Caco-2 (cell line): ENCODE data around the gene METTL26. TPM values are rescaled to one million over a fixed set of nuclear protein-coding genes. Genes with fewer than 3 reads are reported as not detected.

Experiments
- BruUV-seq: library from RNA; stranded (reverse); fragments of 400-500 nt; replicated peaks from 2 replicates; lab custom pipeline; 2021; lab: Mats Ljungman, UMichigan
- CTCF ChIA-PET: fragments of 300-600 bp; sonication (Branson Sonifier 250); formaldehyde crosslinking; loops from one replicate; lab custom pipeline; 2022; ENCODE audit warnings: antibody characterized with exemption; lab: Charles Lee
- POLR2A ChIA-PET: fragments of 300-600 bp; sonication (Branson Sonifier 250); formaldehyde crosslinking; loops from one replicate; lab custom pipeline; 2022; ENCODE audit warnings: antibody characterized with exemption; lab: Charles Lee
- DNase-seq, 2 experiments: peaks; one replicate each; pipeline versions ENCODE4 v3.0.0 to v3.0.0-alpha.2; 2020 to 2022
- H3K27me3 ChIP-seq: replicated peaks from 2 replicates; pipeline ENCODE4 v1.6.0; 2011; ENCODE audit warnings: low read length; ENCODE audit not compliant: control insufficient read depth, insufficient read depth
- H3K36me3 ChIP-seq: 2 replicates; pipeline ENCODE4 v1.5.1; 2011; ENCODE audit warnings: low read length; ENCODE audit not compliant: control insufficient read depth, insufficient read depth
- H3K4me1 ChIP-seq: fragments of 250-450 bp; sonication (Bioruptor Pico); 2 replicates; pipeline ENCODE4 v1.5.1; 2020; ENCODE audit warnings: mild to moderate bottlenecking
- H3K4me3 ChIP-seq: 2 replicates; pipeline ENCODE4 v1.5.1; 2011; ENCODE audit warnings: low read depth, mild to moderate bottlenecking, control low read depth, low read length
- H3K9me3 ChIP-seq: fragments of 250-450 bp; sonication (Bioruptor Pico); 2 replicates; pipeline ENCODE4 v1.5.1; 2020; ENCODE audit warnings: mild to moderate bottlenecking, moderate library complexity
- H3K27ac Mint-ChIP-seq: one replicate; pipeline ENCODE4 v1.8.0; 2022; ENCODE audit warnings: mixed read lengths; ENCODE audit not compliant: unreplicated experiment
- H3K27me3 Mint-ChIP-seq: one replicate; pipeline ENCODE4 v1.8.0; 2022; ENCODE audit warnings: mixed read lengths; ENCODE audit not compliant: insufficient read depth, unreplicated experiment
- H3K36me3 Mint-ChIP-seq: one replicate; pipeline ENCODE4 v1.8.0; 2022; ENCODE audit warnings: mild to moderate bottlenecking, mixed read lengths; ENCODE audit not compliant: insufficient read depth, unreplicated experiment
- H3K4me1 Mint-ChIP-seq: one replicate; pipeline ENCODE4 v1.8.0; 2022; ENCODE audit warnings: low read depth, mixed read lengths; ENCODE audit not compliant: unreplicated experiment
- H3K4me3 Mint-ChIP-seq: one replicate; pipeline ENCODE4 v1.8.0; 2022; ENCODE audit warnings: mild to moderate bottlenecking, moderate library complexity, mixed read lengths; ENCODE audit not compliant: unreplicated experiment
- H3K9me3 Mint-ChIP-seq: one replicate; pipeline ENCODE4 v1.8.0; 2022; ENCODE audit warnings: mixed read lengths; ENCODE audit not compliant: unreplicated experiment
- intact Hi-C: fragments of 100-400 bp; cut with micrococcal nuclease; formaldehyde crosslinking; loops from one replicate; pipeline ENCODE4 v1.10.0; 2022; ENCODE audit not compliant: unreplicated experiment
- total RNA-seq: library from RNA; stranded (reverse); gene quantifications from 2 replicates; pipeline ENCODE4 v1.2.3, GENCODE V29; 2022
- TF ChIP-seq, protein P1 (sequence below), 2 experiments: fragments of 200-600 bp in 1 of 2; IDR thresholded peaks; 1 replicate in 1 of 2; 2 replicates in 1 of 2; pipeline versions ENCODE4 v1.5.1 to v1.8.0; 2011 to 2022; ENCODE audit warnings: antibody characterized with exemption in 1 of 2, control low read depth in 1 of 2, inconsistent platforms in 1 of 2, low read depth in 1 of 2, low read length in 1 of 2, mild to moderate bottlenecking in 1 of 2, moderate library complexity in 1 of 2; ENCODE audit not compliant: insufficient read depth in 1 of 2, severe bottlenecking in 1 of 2, unreplicated experiment in 1 of 2

METTL26 gene
- total RNA-seq, 1 experiment from 2014 or later: 67.4 TPM

DNA sequence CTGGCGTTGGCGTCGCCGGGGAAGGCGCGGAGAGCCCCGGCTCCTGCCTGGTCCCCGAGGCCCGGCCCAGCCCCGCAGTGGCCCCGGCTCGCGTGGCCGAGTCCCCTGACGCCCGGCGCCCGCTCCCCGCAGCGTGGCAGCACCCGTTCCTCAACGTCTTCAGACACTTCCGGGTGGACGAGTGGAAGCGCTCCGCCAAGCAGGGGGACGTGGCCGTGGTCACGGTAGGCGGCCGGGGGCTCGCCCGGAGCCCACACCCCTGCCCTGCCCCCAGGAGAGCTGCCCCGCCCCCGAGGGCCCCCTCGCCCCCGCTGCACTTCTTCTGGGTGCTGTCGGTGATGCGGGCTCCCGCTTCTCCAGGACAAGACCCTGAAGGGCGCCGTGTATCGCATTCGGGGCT lies 13.5 kb upstream of the METTL26 start:
- no TSS peak for BruUV-seq
- intact Hi-C loops: no loop called here
- Histone ChIP-seq H3K4me1 (peaks cover 13% of the 10 kb centered on the region), H3K9me3 (no peaks in the 10 kb centered on the region), H3K27me3 (no peaks in the 10 kb centered on the region), H3K36me3 (no peaks in the 10 kb centered on the region; the same call in 1 of the 2 replicates), H3K4me3 (peak overlapping the region; percentile 69)
- peaks cover 21% of the 10 kb centered on the region for H3K36me3 Mint-ChIP-seq
- H3K4me1 Mint-ChIP-seq: no peaks in the 10 kb centered on the region
- H3K27me3 Mint-ChIP-seq: no peaks in the 10 kb centered on the region
- POLR2A ChIA-PET: interaction anchor here (1.0 to 1.7 kb wide), 2 partner anchors 13 to 56 kb away, joined by 4 to 5 read pairs; partner anchors contain the start of gene METTL26
- no peaks in the 10 kb centered on the region for H3K9me3 Mint-ChIP-seq
- no peak for DNase-seq
- CTCF ChIA-PET: no interaction called here
- H3K4me3 Mint-ChIP-seq: peak overlapping the region; percentile 71
- no peak overlapping the region for H3K27ac Mint-ChIP-seq
- TF ChIP-seq, protein P1, sequence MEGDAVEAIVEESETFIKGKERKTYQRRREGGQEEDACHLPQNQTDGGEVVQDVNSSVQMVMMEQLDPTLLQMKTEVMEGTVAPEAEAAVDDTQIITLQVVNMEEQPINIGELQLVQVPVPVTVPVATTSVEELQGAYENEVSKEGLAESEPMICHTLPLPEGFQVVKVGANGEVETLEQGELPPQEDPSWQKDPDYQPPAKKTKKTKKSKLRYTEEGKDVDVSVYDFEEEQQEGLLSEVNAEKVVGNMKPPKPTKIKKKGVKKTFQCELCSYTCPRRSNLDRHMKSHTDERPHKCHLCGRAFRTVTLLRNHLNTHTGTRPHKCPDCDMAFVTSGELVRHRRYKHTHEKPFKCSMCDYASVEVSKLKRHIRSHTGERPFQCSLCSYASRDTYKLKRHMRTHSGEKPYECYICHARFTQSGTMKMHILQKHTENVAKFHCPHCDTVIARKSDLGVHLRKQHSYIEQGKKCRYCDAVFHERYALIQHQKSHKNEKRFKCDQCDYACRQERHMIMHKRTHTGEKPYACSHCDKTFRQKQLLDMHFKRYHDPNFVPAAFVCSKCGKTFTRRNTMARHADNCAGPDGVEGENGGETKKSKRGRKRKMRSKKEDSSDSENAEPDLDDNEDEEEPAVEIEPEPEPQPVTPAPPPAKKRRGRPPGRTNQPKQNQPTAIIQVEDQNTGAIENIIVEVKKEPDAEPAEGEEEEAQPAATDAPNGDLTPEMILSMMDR (IDR thresholded peaks at IDR 0.05; ENCODE audit: insufficient read depth in 1 of 2, low read depth in 1 of 2, low read length in 1 of 2, severe bottlenecking in 1 of 2, unreplicated experiment in 1 of 2): no peak

DNA sequence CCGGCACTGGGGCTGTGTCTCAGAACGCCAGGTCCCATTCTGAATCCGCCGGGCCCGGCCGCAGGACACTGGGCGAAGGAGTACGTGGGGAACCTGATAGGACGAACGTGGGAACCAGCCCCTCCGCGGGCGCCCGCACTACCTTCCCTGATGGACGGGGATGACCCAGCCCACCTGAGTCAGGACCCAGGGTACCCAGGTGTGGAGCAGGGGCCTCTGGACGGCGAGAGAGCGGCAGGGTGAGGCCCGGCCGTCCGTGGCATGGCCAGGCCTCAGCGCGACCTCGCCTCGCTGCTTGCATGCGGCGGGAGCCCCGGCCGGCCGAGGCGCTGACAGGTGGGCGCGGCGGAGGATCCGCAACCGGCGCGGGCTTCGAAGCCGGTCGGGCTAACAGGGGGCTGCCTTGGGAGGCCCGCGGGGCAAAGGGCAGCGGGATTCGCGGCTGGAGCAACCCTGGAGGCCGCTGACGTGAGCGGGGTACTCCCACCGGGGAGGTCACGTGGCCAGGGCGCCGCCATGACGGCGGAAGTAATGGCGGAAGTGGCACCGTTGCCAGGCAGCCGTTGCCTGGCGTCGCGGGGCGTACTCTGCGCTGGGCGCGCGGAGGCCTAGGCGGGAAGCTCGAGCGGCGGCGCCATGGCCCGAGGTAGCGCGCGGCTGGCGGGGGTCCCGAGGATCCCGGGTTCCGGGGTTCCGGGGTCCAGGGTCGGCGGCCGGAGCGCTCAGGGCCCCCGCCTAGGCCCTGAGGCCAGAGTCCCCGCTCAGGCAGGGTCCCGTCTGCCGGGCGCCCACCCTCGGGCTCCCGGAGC lies 12.9 kb upstream of the METTL26 start, which contains the start of gene WDR90:
Gene WDR90 (plus strand): TSS at position 585 of the 809 bp plus-strand sequence. CDS start 52 bp downstream, at position 637.
- CTCF ChIA-PET: no interaction called here
- peak within 1 kb of the TSS; percentile 80 for H3K27ac Mint-ChIP-seq
- POLR2A ChIA-PET: interaction anchor here (1.0 to 1.7 kb wide), 2 partner anchors 13 to 56 kb away, joined by 4 to 5 read pairs; partner anchors contain the start of gene METTL26
- peak within 1 kb of the TSS; percentile 69 for H3K4me3 ChIP-seq
- TF ChIP-seq, protein P1 (IDR thresholded peaks at IDR 0.05; ENCODE audit: insufficient read depth in 1 of 2, low read depth in 1 of 2, low read length in 1 of 2, severe bottlenecking in 1 of 2, unreplicated experiment in 1 of 2): no peak
- peaks cover 13% of the 10 kb centered on the region for H3K4me1 ChIP-seq
- H3K9me3 ChIP-seq: no peaks in the 10 kb centered on the region
- peak; percentile 93 to 94 for DNase-seq
- no peaks in the 10 kb centered on the region for H3K27me3 ChIP-seq
- peak within 1 kb of the TSS; percentile 72 for H3K4me3 Mint-ChIP-seq
- no peaks in the 10 kb centered on the region for H3K9me3 Mint-ChIP-seq
- H3K27me3 Mint-ChIP-seq: no peaks in the 10 kb centered on the region
- no peaks in the 10 kb centered on the region for H3K4me1 Mint-ChIP-seq
- intact Hi-C loops: no loop called here
- H3K36me3 Mint-ChIP-seq: peaks cover 25% of the 10 kb centered on the region
- TSS peak; percentile 64 for BruUV-seq
- H3K36me3 ChIP-seq: no peaks in the 10 kb centered on the region; the same call in 1 of the 2 replicates

DNA sequence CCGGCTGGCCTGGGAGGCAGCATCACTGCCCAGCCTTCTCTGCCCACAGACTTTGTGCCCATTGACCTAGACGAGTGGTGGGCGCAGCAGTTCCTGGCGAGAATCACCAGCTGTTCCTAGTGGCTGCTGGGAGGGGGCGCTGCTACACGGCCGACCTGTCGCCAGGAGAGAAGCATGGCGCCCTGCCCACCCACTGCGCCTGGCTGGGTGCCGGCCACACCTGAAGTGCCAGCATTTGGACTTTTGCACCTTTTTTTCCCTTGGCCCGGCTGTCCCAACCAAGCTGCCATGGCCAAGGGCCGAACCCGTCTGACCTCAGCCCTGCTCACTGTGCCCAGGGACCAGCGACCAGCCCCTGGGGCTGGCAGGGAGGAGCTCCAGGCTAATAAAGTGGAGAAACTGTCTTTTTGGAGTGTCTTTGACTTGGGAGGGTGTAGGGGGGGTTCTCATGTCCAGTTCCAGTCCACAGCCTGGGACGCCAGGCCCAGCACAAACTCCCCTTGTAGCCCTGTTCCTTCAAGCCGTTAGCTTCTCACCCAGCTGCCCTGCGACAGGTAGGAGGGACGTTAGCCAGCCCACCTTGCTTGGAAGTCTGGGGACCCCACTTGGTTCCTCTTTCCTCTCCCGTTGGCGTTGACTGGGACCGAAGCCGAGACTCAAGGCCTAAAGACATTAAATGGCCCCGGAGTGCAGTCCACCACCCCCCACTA lies 12.1 kb upstream of the METTL26 start:
- Mint-ChIP-seq H3K36me3 (peaks cover 25% of the 10 kb centered on the region), H3K4me1 (no peaks in the 10 kb centered on the region), H3K4me3 (peak overlapping the region; percentile 72), H3K9me3 (no peaks in the 10 kb centered on the region), H3K27me3 (no peaks in the 10 kb centered on the region), H3K27ac (peak overlapping the region; percentile 80)
- intact Hi-C loops: no loop called here
- ChIA-PET CTCF (interaction anchor here (0.8 kb wide), 1 partner anchor 59 kb away, joined by 3 read pairs; no protein-coding TSS in a partner anchor), POLR2A (interaction anchor here (1.7 kb wide), 1 partner anchor 12 kb away, joined by 5 read pairs; the partner anchor contains the start of gene METTL26)
- BruUV-seq: no TSS peak
- Histone ChIP-seq H3K36me3 (no peaks in the 10 kb centered on the region; the same call in 1 of the 2 replicates), H3K4me1 (peaks cover 13% of the 10 kb centered on the region), H3K4me3 (peak overlapping the region; percentile 69), H3K9me3 (no peaks in the 10 kb centered on the region), H3K27me3 (no peaks in the 10 kb centered on the region)
- TF ChIP-seq, protein P1 (IDR thresholded peaks at IDR 0.05; ENCODE audit: insufficient read depth in 1 of 2, low read depth in 1 of 2, low read length in 1 of 2, severe bottlenecking in 1 of 2, unreplicated experiment in 1 of 2): peak in 1 of 2 experiments; percentile 31
- peak in 1 of 2 experiments; percentile 38 for DNase-seq
